NCI-H2171 treated with DMSO at 0.1 percent for 48 hours (cell line): ENCODE measurements around the gene ARID1B.

Source experiments
- DNase-seq: peaks from one replicate; lab custom pipeline; 2025; lab: John Stamatoyannopoulos, UW

Gene ARID1B

DNA sequence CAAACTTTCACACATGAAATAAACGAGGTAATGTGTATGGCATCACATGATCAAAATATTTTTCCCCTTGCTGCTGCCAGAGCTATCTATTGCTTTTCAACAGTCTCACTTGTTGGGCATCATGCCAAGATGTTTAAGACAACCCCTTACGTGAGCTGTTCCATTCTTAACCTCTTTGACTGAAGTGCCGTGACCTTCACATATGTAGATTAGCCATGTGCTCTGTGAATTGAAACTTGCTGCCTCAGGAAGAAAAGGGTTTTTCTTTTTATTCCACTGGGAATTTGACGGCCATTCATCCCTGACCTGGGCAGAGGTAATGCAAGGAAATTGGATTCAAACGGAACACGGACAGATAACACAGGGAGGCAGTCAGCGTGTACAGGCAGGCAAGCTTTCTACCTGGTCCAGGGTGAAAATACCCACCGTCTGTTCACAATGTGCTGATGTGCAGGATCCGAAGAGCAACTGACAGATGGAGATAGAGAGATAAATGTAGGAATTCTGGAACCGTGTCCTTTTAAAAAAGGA, 14.2 kb downstream of the ARID1B start:
- DNase-seq = peak; percentile 99

DNA sequence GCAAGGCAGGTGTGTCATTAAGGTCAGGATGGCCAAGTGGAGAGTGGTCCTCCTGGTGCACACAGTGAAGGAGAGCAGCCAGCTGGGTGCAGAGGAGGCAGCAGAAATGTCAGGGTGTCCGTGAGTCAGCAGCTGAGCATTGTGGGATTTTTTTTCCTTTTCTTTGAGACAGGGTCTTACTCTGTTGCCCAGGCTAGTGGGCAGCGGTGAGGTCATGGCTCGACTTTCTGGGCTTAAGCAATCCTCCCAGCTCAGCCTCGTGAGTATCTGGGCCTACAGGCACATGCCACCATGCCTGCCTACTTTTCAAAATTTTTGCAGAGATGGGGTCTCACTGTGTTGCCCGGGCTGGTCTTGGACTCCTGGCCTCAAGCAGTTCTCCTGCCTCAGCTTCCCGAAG, 16.0 kb downstream of the ARID1B start:
- DNase-seq = no peak

DNA sequence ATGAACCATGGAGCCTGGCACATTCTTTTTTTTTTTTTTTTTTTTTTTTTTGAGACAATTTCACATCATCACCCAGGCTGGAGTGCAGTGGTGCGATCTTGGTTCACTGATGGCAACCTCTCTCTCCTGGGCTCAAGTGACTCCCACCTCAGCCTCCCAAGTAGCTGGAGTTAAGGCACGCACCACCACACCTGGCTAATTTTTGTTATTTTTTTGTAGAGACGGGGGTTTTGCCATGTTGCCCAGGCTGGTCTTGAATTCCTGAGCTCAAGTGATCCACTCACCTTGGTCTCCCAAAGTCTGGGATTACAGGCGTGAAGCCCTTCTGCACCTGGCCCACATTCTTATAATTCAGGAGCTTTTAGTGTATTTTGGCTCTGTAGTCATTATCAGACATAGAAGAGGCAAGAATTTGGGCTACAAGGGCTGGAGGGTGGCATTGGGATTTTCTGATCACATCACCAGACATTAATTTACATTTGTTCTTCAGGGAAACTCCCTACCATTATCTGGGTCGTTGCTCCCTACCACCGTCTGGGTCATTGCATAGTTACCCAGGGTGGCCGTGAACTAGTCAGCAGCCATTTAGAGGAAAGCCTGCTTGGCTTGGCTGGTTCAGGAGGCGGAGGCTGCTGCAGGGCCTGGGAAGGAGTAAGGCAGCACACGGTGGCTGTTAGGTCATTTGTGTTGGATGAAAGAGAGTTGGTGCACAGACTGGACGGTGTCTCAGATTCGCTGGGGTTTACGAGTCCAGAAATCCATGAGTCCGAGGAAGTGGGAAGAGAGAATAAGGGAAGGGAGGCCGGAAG, 17.6 kb downstream of the ARID1B start:
- DNase-seq = no peak

DNA sequence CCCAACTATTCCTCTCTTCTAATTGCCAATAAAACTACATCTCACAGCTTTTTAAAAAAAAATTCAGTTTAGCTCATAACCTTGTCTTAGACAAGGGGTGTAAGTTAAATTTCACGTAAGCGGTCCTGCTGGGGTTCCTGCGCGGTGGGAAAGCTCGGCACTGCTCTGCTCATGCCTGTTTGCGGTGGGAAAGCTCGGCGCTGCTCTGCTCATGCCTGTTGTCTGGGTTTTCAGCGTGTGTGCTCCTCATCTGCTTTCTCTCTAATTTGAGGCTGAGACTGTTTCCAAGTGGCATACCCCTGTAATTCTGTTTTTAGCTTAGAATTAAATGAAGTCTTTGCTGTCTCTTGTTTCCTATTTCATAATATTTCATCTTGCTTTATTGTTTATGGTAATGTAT, 18.6 kb downstream of the ARID1B start:
- no peak for DNase-seq

- no peak for DNase-seq
Measured at GRCh38 chr6:156796627-156797026, 19.4 kb downstream of the ARID1B start.

GRCh38 chr6:156797901-156798735, 20.9 kb downstream of the ARID1B start:
- no peak for DNase-seq

GRCh38 chr6:156801712-156802111, 24.5 kb downstream of the ARID1B start:
- DNase-seq = no peak

GRCh38 chr6:156803353-156803752, 26.2 kb downstream of the ARID1B start:
- no peak for DNase-seq

DNA sequence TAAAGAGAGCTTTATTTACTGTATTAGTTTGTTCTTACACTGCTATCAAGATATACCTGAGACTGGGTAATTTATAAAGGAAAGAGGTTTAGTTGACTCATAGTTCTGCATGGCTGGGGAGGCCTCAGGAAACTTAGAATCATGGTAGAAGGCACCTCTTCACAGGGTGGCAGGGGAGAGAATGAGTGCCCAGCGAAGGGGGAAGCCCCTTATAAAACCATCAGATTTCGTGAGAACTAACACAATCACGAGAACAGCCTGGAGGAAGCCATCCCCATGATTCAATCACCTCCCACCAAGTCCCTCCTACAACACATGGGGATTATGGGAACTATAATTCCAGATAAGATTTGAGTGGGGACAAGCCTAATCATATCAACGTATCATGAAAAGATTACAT, 27.2 kb downstream of the ARID1B start:
- no peak for DNase-seq

GRCh38 chr6:156806155-156806554, 29.0 kb downstream of the ARID1B start:
- DNase-seq = no peak

DNA sequence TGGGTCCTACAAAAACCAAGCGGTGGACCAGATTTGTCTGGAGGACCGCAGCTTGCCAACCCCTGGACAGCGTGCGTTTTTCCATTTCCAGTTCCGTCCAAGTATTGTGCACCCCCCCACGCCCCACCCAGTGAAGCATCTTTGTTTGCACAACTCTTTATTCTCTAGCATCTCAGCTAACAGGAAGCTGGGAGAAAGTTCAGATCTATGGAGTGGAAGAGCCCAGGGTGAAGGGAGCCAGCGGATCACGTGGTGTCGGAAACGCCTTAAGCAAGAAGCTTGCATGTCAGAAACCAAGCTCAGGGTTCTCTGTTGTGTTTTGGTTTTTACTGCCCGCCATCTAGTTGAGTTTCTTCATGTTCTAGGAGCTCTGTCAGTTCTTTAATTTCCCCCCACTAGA, 29.9 kb downstream of the ARID1B start:
- no peak for DNase-seq

DNA sequence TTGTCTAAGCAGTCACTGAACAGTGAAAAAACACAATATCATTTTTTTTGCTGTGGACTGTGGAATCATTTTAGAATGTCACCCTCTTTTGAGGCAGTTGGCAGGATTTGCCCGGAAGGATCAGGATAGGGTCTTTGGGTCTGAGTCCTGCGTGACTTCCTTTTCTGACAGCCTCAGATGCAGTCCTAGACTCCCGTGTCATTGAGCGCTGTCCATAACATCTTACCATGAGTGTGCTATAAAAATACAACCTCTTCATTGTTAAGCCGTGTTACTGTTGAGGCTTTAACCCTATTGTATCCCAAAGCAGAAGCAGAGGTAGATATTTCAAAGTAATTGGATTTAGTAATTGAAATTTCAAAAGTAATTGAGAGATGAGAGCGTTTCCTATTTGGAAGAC, 30.6 kb downstream of the ARID1B start:
- DNase-seq = no peak

- no peak for DNase-seq
Measured at GRCh38 chr6:156808287-156808686, 31.1 kb downstream of the ARID1B start.

- DNase-seq = no peak
Measured at GRCh38 chr6:156809034-156809433, 31.9 kb downstream of the ARID1B start.

DNA sequence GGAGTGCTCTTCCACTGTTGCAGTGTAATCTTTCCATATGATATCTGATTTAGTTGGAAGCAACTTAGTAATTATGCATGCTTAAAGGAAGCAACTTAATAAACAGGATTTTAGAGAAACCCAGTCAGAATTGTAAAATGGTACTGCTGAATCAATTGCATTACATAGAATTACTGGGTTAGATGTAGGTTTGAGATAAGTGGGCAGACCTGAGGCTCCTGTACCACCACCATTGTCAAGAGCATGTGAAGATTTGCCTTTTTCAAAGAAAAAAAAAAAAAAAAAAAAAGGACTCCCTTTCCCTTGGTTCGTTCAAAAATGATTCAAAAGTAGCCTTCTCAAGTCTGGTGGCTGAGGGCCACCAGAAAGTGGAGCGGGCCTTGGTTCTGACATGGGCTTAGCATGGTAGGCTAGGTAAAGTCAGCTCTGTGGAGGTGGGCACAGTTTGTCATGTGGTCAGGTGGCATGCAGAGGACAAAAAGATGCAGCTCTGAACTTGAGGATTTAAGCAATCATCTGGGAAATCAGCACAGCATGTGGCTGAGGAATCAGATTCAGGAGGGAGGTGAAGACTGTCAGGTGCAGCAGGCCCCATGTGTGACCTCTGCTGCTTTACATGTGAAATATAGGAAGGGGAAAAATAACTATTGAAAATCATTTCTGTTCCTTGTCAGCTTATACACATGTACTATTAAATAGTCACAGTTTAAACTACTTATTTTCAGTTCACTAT, 32.4 kb downstream of the ARID1B start:
- peak; percentile 59 for DNase-seq

DNA sequence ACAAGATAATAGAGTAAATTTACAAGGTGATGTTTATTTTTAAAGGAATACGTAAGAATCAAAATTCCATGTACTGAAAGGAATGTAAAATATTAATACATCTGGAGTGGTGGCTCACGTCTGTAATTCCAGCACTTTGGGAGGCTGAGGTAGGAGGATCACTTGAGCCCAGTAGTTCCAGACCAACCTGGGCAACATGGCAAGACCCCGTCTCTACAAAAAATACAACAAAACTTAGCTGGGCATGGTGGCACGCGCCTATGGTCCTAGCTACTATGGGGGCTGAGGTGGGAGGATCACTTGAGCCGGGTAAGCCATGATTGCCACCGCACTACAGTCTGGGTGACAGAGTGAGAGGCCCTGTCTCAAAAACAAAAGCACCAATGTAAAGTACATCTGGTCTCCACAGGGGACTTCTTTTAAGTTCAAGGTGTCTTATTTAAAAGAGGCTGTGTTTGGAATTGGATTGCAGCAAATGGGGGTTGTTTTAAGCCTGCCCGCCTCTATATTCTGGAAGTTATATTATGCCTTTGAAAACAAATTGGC, 36.9 kb downstream of the ARID1B start:
- no peak for DNase-seq

DNA sequence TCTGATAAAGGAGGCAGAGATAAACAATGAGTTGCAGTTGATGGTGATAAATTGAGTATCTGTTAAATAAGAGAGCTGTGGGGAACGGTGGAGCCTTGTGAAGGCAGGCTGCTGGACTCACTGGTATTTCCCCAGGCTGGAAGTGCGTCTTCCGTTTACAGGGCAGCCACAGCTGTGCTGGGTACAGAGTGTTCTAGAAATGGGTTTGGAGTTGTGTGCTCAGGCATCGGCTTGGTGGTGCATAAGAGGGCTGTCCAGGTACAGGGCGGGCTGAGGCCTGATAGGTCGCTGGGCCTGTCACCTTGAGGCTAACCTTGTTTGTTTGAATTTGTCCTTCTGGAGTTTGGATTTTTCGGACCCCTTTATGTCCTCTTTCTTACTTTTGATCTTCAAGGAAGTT, 39.3 kb downstream of the ARID1B start:
- DNase-seq = no peak

DNA sequence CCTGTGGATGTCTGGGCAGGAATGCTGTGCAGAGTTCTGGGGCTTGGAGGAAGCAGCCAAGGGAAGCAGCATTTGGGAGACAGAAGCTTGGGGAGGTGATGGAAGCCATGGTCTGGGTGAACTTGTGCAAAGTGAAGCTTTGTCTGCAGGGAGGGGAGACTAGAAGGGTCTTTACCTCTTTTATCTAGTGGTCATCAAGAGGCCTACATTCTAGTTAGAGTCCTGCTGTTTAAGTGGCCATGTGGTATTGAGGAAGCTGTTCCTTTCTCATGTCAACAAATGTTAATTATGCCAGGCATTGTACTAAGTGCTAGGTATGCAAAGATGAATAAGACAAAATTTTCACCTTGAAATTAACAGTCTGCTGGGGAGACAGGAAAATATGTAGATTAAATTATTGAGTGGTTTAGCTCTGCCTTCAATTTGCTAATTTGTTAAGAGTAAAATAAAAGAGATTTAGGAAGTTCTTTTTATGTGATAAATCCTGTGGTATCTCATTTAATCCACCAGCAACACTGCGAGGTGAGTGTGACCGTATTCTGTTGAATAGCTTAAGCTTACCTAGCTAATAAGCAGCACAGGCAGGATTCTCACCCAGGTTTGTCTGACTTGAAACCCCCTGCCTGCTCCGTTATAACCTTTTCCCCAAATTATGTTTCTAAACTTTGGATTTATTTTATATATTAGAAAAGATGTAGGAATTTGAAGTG, 43.1 kb downstream of the ARID1B start:
- no peak for DNase-seq

- no peak for DNase-seq
Measured at GRCh38 chr6:156821707-156822106, 44.5 kb downstream of the ARID1B start.

DNA sequence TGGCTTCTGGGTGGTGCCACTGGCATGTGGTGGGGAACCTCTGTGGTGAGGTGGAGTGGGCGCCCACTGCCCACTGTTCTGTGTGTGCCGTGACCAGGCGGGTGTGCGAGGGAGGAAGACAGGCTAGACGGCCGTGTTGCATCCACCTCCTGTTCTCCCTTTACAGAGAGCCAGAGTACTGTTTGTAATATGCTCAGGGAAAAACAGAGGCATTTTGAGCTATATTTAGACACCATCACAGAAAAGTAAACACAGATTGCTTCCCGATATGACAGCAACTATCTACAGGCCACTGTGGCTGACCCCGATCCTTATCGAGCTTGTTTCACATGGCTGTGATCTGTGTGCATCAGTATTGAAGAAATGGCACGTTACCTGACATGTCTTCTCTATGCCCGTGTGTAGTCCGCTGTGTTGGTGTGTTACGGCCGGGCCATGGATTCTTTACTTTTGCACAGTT, 45.6 kb downstream of the ARID1B start:
- no peak for DNase-seq

- DNase-seq = no peak
Measured at GRCh38 chr6:156824142-156824541, 47.0 kb downstream of the ARID1B start.
